HG03060 (cell line): ENCODE results near the gene EMP2.

Experiments used
- ATAC-seq: cut with Tn5 transposase; IDR thresholded peaks from one replicate; pipeline ENCODE4 v1.9.1; 2021; ENCODE audit warnings: low read depth, moderate number of reproducible peaks; ENCODE audit not compliant: unreplicated experiment

EMP2 gene

GRCh38 chr16:10610499-10611184 is 30.2 kb upstream of the EMP2 start:
- ATAC-seq = no peak

GRCh38 chr16:10609402-10609774 is 29.0 kb upstream of the EMP2 start:
- ATAC-seq = no peak

DNA sequence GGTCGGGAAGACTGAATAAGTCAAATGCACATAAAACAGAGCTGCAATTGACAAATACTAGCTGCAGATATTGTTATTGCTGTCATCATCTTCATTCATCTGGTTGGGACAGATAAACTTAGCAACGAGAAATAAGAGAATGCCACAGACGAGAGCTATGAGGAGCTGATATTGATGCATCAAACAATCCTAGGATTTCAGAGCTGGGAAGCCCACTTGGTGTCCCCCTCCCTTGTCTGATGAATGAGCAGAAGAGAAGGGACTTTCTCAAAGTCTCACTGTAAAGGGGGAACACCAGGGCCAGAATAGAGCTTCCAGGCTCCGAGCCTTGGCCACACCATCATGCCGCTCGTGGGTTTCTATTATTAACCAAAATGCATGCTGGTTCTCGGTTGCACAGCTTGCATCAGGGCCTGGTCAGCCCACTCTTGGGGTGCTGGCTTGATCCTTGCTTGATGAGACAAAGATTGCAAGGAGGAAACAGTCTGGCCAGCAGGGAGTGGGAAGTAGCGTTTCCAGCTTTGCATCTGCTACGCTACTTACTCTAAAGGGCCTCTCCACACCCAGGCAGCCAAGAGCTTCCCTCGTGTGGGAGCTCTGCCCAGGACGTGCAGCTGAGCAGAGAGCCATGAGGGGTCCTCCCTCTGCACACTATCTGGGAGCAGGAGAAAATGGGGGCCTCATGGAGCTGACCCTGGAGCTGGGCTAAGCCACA is 28.4 kb upstream of the EMP2 start:
- no peak for ATAC-seq

DNA sequence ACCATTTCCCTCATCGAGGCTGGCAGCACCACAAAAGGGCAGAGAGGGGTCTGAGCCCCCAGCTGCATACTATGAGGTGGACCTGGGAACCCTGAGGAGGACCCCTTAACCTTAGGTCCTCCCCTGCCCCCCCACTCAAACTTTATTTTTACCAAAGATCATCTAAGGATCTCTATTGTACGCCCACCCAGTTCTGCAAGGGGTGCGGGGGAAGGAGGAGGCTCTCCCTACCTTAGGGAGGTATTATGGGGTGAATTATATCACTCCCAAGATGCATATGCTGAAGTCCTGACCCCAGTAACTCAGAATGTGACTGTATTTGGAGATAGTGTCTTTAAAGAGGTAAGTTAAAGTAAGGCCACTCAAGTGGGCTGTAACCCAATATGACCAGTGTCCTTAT is 26.8 kb upstream of the EMP2 start:
- ATAC-seq = no peak

DNA sequence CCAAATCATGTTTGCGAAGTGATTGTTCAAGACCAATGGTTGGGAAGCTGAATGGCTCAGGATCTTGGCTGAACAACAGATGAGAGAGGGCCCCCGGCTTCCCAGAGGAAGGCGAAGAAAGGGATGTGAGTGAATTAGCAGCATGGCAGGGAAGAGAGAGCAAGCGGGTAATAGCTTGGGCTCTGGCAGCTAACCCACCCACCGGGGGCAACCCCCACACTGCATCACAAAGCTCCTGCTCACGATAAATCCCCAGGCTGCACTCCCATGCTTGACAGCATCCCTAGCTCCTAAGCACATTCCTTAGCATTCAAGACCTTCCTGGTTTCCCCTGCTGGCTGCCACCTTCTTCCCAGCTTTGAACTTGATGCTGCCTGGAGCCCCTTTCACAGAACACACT is 26.2 kb upstream of the EMP2 start:
- ATAC-seq = no peak

- no peak for ATAC-seq
Measured at GRCh38 chr16:10605636-10606035, 25.2 kb upstream of the EMP2 start.

DNA sequence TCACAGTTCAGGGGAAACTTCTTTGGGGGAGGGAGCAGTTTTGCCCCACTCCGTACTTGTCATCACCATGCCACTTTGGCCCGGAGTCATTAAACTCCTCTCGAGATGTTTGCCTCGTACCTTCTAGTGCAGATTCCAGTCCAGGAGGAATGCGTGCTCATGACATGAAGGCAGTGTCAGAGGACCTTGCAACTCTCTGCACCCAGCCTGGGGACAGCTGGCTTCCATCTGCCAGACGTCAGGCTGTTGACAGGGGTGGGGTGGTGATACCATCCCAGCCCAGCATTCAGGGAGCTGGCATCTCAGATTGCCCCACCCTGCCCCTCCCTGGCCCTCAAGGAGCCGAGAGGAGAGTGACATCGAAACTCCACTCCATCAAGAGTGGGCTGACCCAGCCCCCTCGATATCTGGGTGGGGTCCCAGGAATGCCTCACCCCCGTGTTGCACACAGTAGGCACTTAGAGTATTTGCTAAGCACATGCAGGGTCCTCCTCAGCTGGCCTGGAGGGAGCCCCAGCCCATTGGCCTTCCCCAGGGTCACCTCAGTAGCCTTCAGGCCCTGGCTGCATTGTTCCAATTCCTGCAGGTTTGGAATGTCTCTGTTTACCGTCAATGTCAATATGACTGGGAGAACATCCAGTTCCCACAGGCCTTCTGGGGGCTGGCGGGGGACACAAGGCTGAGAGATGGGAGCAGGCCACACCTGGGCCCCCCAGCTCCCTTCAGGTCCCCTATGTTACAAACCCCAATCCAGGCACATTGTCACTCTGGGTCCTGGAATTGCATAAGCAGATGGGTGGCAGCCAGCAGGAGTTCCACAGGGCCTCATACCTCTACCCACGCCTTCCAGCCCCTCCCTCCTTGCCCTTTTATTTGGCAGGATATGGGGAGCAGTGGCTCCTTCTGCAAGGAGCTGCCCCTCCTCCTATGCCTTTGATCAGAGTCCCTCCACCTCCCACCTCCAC is 21.3 kb upstream of the EMP2 start:
- no peak for ATAC-seq

GRCh38 chr16:10600782-10601443 is 20.5 kb upstream of the EMP2 start:
- no peak for ATAC-seq

DNA sequence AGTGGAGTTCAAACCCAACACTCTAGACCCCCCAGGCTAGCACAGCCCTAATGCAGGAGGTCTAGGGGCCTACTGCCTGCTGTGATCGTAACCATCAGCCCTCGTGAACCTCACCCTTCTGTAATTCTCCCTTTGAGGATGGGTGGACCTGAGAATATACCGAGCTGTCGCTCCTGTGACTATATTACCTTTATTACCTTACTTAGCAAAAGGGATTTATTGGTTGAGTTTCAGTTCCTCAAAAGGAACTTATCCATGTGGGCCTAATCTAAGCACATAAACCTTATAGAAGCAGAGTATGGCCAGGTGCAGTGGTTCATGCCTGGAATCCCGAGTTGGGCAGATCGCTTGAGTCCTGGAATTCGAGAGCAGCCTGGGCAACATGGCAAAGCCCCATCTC is 19.2 kb upstream of the EMP2 start:
- no peak for ATAC-seq

DNA sequence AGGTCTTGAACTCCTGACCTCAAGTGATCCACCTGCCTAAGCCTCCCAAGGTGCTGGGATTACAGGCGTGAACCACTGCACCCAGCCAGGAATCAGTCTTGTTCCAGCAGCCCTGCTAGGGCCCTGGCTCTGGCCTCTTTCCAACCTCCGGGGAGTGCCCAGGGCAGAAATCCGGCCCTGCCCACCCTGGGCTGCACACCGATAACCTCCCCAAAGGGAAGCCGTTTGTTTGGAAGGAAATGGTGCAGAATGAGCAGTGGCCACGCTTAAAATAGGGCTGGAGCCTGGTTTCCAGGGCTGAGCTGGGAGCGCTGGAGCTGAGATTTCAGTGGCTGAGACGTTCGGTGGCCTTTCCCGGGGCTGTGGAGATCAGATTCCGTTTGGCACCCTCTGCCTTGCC is 17.8 kb upstream of the EMP2 start:
- no peak for ATAC-seq

DNA sequence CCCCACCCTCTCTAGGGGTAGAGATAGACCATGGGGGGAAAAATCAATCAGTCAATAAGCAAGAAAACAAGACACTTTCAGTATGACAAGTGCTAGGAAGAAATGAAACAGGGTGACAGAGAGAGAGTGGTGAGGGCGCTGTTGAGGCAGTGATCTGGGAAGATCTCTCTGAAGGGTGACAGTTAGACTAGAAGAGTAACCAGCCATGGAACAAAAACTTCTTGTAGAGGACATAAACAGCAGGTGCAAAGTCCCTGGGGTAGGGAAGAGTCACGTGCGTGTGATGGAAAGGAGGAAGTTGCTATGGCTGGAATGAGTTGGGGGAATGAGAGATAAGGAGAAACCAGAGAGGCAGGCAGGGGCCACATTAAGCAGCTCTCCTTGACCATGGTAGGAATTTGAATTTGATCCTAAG is 16.8 kb upstream of the EMP2 start:
- no peak for ATAC-seq

GRCh38 chr16:10594312-10594950 is 14.0 kb upstream of the EMP2 start:
- ATAC-seq = no peak

DNA sequence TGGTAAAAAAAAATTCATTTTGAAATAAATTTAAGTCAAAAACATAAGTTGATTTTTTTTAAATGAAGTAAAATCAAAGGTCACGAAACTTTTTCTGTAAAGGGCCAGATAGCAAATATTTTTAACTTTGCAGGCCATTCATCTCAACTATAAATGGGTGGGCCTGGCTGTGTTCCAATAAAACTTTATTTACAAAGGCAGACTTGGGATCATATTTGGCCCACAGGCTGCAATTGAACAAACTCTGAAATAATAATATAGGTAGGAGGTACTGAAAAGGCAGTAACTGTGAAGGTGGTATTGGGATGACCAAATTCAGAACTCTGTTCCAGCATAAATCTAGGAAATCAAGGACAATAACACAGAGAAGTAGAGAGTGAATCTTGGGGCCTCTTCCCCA is 12.2 kb upstream of the EMP2 start:
- ATAC-seq = no peak

- no peak for ATAC-seq
Measured at GRCh38 chr16:10590342-10590741, 9.9 kb upstream of the EMP2 start.

DNA sequence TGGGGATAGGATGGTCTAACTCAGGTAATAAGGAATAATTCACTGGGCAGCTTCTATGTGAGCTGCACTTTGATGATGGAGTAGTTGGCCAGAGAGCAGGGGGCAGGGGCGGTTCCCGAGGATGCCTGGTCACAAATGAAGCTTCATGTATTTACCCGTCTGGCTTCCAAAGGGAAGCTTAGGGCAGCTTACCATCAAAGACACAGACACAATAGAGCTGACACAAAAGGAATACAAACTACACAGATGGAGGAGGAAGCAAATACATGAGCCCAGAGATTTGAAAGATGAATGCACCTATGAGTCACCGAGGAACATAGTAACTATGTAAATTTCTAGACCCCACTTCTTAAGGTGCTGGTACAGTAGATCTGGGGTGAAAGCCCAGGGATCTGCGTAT is 8.7 kb upstream of the EMP2 start:
- ATAC-seq = no peak

DNA sequence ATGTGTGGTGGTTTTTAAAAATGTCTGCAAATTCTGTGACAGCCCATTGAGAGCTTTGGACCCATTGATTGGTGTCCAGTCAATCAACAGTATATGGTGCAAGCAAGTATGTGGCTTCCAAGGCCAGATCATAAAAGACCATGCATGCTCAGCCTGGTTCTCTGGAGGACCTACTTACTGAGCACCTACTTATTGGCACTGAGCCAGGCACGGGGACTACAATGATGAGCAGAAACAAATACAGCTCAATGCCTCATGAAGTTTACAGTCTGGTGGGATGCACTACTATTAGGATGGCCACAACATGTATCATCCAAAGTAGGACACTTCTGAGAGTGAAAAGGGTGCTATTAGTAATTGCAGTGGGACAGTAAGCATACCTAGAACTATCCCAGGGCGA is 7.2 kb upstream of the EMP2 start:
- no peak for ATAC-seq

DNA sequence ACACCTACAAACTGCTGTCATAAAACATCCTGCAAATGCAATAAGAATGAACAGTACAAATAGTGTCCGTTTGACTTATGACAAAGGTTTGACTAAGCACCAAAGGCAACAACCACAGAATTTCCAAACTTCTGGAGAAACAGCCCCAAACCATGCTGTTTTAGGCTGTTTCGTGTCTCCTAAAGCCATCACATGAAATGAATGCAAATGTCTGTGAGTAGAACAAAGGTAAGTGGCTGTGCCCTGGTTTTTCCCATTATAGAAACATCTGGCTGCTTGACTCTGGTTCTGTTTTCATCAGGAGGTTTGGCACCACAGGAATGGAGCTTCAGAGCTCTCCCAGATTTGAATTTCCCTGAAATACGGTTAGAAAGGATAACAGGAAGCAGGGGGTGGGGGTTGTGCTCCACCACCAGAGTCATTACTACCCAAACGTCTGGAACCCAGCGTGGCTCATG is 4.6 kb upstream of the EMP2 start:
- ATAC-seq = no peak

GRCh38 chr16:10583269-10583668 is 2.9 kb upstream of the EMP2 start:
- no peak for ATAC-seq

DNA sequence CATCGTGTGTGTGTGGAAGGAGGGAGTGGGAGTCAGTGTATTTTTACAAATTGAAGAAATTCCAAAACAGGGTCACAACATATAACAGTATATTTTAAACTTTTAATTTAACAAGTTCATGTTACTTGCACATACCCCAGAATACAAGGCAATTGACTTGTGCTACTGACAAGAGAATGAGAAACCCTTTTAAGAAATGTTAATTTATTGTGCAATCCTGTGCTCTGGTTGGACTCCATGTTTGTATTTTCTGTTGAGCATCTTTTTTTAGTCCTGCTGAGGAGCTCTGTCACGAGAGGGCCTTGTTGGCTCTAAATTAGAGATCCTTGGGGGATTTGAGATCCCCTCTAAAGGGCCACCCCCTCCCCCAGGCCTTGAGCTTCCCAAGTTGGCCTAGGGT is 1.1 kb upstream of the EMP2 start:
- no peak for ATAC-seq

GRCh38 chr16:10580883-10581247 is 467 bp upstream of the EMP2 start:
- no peak for ATAC-seq
